Esophagus muscularis mucosa (tissue), 4 donors: Measurements from ENCODE around the gene DDRGK1. TPM values are rescaled to one million over a fixed set of nuclear protein-coding genes. Genes with fewer than 3 reads are reported as not detected.
"Not testable (repeated sequence)": the region's sequence is repeated elsewhere in the genome, so short reads cannot be mapped to it uniquely, and the experiment has no call there.

Source experiments
- DNase-seq: peaks from one replicate; pipeline ENCODE4 v3.0.0-alpha.2; 2017; ENCODE audit errors: extremely low spot score
- H3K27ac ChIP-seq, 4 donors: fragments of 200-600 bp; sonication (generic); replicated peaks in 1 of 4; 1 replicate in 3 of 4; 2 replicates in 1 of 4; pipeline ENCODE4 v1.5.1; 2016 to 2019; ENCODE audit warnings: mild to moderate bottlenecking in 1 of 4
- H3K27me3 ChIP-seq, 4 donors: fragments of 200-600 bp; sonication (generic); one replicate each; pipeline versions ENCODE4 v1.5.1 to v1.6.0; 2016 to 2019
- H3K36me3 ChIP-seq, 4 donors: fragments of 200-600 bp; sonication (generic); one replicate each; pipeline ENCODE4 v1.5.1; 2016 to 2019
- H3K4me1 ChIP-seq, 4 donors: fragments of 200-600 bp; sonication (generic); one replicate each; pipeline ENCODE4 v1.5.1; 2016 to 2019
- H3K4me3 ChIP-seq, 4 donors: fragments of 200-600 bp; sonication (generic); 1 replicate in 2 of 4; 2 replicates in 2 of 4; pipeline ENCODE4 v1.5.1; 2016 to 2019; ENCODE audit warnings: mild to moderate bottlenecking in 4 of 4, moderate library complexity in 1 of 4
- H3K9me3 ChIP-seq, 4 donors: fragments of 200-600 bp; sonication (generic); 1 replicate in 3 of 4; 2 replicates in 1 of 4; pipeline ENCODE4 v1.5.1; 2016 to 2019
- EP300 ChIP-seq: sonication (generic); formaldehyde crosslinking; IDR thresholded peaks from one replicate; pipeline ENCODE4 v1.6.1; 2017; ENCODE audit warnings: antibody characterized with exemption
- POLR2A ChIP-seq: fragments of 450-650 bp; IDR thresholded peaks from one replicate; pipeline ENCODE4 v1.6.1; 2017; ENCODE audit warnings: antibody characterized with exemption, moderate library complexity, mild to moderate bottlenecking, low read depth
- POLR2AphosphoS5 ChIP-seq, 2 donors: sonication (generic); formaldehyde crosslinking; IDR thresholded peaks; one replicate each; pipeline ENCODE4 v1.6.1; 2017; ENCODE audit warnings: antibody characterized with exemption in 2 of 2
- WGBS: methylation state at CpG from one replicate; pipeline ENCODE4 v1.1.5; 2018; 5-methylcytosine and 5-hydroxymethylcytosine counted together
- intact Hi-C: fragments of 100-400 bp; cut with DNase I; formaldehyde crosslinking; loops from one replicate; pipeline ENCODE4 v1.15.1; 2023
- total RNA-seq, 4 donors: library from RNA; depleted of rRNA; stranded (reverse); fragments of >200 nt; gene quantifications; one replicate each; pipeline versions ENCODE4 v1.1.0 to v1.2.1, GENCODE V29; 2016
- TF ChIP-seq, protein P1 (sequence below), 3 experiments: fragments of 200-600 bp in 2 of 3; fragments of 450-650 bp in 1 of 3; sonication (generic) in 2 of 3; IDR thresholded peaks; one replicate each; pipeline ENCODE4 v1.5.1; 2017 to 2019; ENCODE audit warnings: antibody characterized with exemption in 3 of 3, mild to moderate bottlenecking in 2 of 3, moderate library complexity in 1 of 3

DDRGK1 gene
- total RNA-seq, 4 donors from 2014 or later, result 64.4 to 86.0 (median 69.7) TPM

DNA sequence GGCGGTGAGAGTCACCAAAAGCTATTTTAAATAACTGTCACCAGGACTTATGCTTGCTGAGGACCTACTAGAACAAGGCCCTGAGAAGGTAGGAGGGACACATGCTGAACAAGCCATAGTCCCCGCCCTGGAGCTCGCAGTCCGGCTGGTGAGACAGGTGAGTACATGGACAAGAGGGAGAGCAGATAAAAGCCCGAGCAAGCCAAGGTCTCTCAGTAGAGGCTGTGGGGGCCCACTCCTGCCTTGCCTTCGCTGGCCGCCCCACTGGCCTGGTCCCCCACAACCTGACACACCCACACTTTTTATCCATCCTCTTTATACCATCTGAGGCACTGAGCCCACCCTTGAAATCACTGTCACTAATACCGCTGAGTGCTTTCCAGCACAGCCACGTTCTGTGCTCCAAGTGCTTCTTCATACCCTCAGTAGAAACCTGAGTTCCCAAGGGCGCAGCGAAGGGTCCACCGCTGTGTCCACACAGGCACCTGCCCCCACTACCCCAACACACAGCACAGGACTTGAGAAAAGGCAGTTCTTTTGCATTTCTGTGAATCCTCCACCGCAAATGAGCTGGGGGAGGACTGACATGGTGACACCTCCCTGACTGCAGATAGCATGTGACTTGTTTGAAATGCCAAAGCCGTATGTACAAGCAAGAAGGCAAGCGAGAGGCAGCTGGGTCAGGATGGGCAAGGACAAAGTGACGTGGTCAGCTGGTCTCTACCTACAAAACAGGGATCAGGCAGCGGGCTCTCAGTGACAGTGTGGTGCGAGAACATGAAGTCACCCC is 12.1 kb downstream of the DDRGK1 start:
- Histone ChIP-seq H3K36me3 (peaks cover 60 to 98% (median 83%) of the 10 kb centered on the region in 4 donors), H3K27ac (no peak overlapping the region), H3K27me3 (no peaks in the 10 kb centered on the region), H3K9me3 (no peaks in the 10 kb centered on the region), H3K4me3 (no peak overlapping the region), H3K4me1 (no peaks in the 10 kb centered on the region)
- DNase-seq, result no peak
- TF ChIP-seq, protein P1, sequence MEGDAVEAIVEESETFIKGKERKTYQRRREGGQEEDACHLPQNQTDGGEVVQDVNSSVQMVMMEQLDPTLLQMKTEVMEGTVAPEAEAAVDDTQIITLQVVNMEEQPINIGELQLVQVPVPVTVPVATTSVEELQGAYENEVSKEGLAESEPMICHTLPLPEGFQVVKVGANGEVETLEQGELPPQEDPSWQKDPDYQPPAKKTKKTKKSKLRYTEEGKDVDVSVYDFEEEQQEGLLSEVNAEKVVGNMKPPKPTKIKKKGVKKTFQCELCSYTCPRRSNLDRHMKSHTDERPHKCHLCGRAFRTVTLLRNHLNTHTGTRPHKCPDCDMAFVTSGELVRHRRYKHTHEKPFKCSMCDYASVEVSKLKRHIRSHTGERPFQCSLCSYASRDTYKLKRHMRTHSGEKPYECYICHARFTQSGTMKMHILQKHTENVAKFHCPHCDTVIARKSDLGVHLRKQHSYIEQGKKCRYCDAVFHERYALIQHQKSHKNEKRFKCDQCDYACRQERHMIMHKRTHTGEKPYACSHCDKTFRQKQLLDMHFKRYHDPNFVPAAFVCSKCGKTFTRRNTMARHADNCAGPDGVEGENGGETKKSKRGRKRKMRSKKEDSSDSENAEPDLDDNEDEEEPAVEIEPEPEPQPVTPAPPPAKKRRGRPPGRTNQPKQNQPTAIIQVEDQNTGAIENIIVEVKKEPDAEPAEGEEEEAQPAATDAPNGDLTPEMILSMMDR (IDR thresholded peaks at IDR 0.05), result no peak
- TF ChIP-seq POLR2A, result no peak
- no peak for TF ChIP-seq EP300
- TF ChIP-seq POLR2AphosphoS5 (IDR thresholded peaks at IDR 0.05), result no peak
- intact Hi-C loops, result no loop called here
- 95% methylated on average over 18 of the region's 18 CpGs for WGBS

DNA sequence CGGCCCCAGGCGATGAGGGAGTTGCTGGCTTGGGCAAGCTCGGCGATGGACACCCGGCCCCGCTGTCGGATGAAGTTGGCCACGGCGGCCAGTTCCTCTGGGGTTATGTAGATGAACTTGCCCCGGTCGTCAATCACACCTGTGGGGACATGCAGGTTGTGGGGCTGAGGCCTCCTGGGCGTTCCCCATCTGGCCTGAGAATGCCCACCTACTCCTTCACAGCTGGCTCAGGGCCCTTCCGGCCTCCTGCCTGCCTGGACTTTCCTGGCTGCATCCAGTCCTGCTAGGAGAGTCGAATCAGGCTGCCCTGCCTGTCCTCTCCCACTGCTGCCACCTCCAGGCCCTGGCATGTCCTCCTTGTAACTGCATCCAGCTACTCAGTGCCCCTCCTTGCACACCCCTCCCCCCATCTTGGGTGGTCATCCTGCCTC is 13.8 kb downstream of the DDRGK1 start:
- Histone ChIP-seq H3K9me3 (no peaks in the 10 kb centered on the region), H3K4me3 (no peak overlapping the region), H3K27ac (no peak overlapping the region), H3K27me3 (no peaks in the 10 kb centered on the region), H3K36me3 (peaks cover 53 to 81% (median 68%) of the 10 kb centered on the region in 4 donors), H3K4me1 (no peaks in the 10 kb centered on the region)
- DNase-seq, result no peak
- TF ChIP-seq EP300 (no peak), POLR2A (no peak), POLR2AphosphoS5 (IDR thresholded peaks at IDR 0.05) (no peak)
- TF ChIP-seq, protein P1 (IDR thresholded peaks at IDR 0.05), result no peak
- intact Hi-C loops, result no loop called here
- 88% methylated on average over 14 of the region's 14 CpGs for WGBS

- no peak for TF ChIP-seq EP300
- Histone ChIP-seq H3K27ac (no peak overlapping the region), H3K36me3 (peaks cover 46 to 71% (median 58%) of the 10 kb centered on the region in 4 donors), H3K4me1 (no peaks in the 10 kb centered on the region), H3K9me3 (no peaks in the 10 kb centered on the region), H3K4me3 (no peak overlapping the region), H3K27me3 (no peaks in the 10 kb centered on the region)
- 78% methylated on average over 4 of the region's 4 CpGs for WGBS
- intact Hi-C loops, result no loop called here
- DNase-seq, result no peak
These were observed 14.8 kb downstream of the DDRGK1 start for GRCh38 chr20:3189561-3190131.

GRCh38 chr20:3188823-3189413 is 15.6 kb downstream of the DDRGK1 start:
- 82% methylated on average over 3 of the region's 3 CpGs for WGBS
- H3K27me3 ChIP-seq, result no peaks in the 10 kb centered on the region
- no peak overlapping the region for H3K4me3 ChIP-seq
- no peak overlapping the region for H3K27ac ChIP-seq
- H3K9me3 ChIP-seq, result no peaks in the 10 kb centered on the region
- H3K4me1 ChIP-seq, result no peaks in the 10 kb centered on the region
- peaks cover 39 to 63% (median 52%) of the 10 kb centered on the region in 4 donors for H3K36me3 ChIP-seq
- TF ChIP-seq POLR2A, result no peak
- no peak for TF ChIP-seq POLR2AphosphoS5 (IDR thresholded peaks at IDR 0.05)
- TF ChIP-seq EP300, result no peak
- TF ChIP-seq, protein P1 (IDR thresholded peaks at IDR 0.05), result no peak
- intact Hi-C loops, result no loop called here
- DNase-seq, result no peak

DNA sequence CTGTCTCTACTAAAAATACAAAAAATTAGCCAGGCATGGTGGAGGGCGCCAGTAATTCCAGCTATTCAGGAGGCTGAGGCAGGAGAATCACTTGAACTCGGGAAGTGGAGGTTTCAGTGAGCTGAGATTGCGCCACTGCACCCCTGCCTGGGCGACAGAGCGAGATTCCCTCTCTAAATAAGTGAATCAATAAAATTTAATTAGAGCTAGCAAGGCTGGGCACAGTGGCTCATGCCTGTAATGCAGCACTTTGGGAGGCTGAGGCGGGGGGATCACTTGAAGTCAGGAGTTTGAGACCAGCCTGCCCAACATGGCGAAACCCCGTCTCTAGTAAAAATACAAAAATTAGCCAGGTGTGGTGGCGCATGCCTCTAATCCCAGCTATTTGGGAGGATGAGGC is 16.6 kb downstream of the DDRGK1 start:
- H3K4me1 ChIP-seq, H3K27ac ChIP-seq, H3K9me3 ChIP-seq, intact Hi-C loops, H3K27me3 ChIP-seq, DNase-seq, H3K4me3 ChIP-seq: not testable (repeated sequence)
- H3K36me3 ChIP-seq, result peaks cover 28 to 53% (median 43%) of the 10 kb centered on the region in 4 donors
- 97% methylated on average over 9 of the region's 9 CpGs for WGBS
